NCI-H1417 treated with DMSO at 0.1 percent for 48 hours (cell line): ENCODE measurements around the gene CELF3.

Experiments
- DNase-seq: peaks from one replicate; lab custom pipeline; 2025; lab: John Stamatoyannopoulos, UW

CELF3 gene

DNA sequence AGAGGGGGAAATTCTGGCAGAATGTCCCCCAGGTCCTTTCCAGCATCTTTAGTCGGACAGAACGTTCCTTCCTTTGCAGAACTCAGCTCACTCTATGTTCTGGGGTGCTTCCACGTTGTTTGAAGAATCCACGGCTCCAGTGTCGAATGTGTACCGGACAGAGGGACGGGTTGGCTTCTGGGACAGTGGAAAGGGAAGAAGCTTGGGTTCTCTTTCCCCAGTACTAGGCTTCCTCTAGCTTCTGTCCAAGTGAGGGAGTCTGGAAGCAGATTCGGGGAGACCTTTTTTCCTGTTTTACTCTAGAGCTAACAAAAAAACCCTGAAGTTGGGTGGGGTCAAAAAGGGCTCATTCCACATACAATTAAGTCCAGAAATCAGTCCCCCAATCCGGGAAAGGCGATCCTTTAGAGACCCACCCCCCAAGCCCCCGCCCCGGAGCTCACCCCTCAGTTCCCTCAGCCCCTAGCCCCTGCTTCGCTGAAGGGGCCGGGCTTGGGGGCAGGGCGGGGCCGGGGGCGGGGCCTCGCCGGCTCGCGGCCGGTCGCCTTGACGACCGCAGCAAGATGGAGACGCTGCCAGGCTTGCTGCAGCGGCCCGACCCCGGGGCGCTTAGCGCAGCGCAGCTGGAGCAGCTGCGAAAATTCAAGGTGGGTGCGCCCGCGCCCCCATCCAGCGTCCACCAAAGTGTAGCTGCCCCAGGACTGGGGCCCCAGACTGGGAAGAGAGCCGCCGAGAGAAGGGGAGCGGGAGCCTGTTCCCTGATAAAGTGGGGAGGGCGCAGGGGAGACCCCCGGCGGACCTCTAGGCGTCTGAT, 4.6 kb upstream of the CELF3 start, which contains the start of gene RIIAD1:
Gene RIIAD1, plus strand, starts transcription at position 549 of the 814 bp plus-strand sequence. Its CDS starts 15 bp downstream, at position 564.
- DNase-seq: no peak

DNA sequence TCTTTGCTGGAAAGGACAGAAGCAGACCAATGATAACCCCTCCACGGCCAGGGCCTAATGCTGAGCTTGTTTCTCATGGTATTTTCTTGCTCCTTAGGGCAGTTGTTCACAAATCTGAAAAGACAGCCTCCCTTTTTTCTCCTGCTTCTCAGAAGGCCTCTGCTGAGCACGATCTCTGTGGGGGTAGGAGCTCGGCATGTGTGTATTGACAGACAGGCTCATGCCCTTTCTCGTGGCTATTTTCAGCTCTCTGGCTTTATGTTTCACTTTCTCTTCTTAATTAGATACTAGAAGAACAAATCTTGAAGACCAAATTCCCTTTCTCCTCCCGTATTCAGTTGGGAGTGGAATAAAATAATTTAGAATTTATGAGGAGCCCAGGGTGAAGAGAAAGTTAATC, 4.0 kb upstream of the CELF3 start:
- no peak for DNase-seq

DNA sequence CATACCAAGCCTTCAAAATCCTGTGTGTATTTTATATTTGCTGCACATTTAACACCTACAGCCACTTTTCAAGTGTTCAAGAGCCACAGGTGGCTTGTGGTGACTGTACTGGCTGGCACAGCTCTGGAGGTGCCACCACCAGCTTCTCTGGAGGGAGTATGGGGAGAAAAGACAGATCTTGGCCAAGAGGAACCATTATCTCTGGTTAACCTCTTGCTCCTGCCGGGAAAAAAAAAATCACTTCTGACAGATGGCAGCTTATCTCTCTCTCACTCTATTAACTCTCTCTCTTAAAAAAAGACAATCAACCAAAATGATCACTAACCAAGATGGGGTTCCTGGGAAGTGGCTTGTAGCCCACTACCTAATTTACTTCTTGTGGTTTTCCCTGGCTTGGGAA, 3.5 kb upstream of the CELF3 start:
- no peak for DNase-seq

DNA sequence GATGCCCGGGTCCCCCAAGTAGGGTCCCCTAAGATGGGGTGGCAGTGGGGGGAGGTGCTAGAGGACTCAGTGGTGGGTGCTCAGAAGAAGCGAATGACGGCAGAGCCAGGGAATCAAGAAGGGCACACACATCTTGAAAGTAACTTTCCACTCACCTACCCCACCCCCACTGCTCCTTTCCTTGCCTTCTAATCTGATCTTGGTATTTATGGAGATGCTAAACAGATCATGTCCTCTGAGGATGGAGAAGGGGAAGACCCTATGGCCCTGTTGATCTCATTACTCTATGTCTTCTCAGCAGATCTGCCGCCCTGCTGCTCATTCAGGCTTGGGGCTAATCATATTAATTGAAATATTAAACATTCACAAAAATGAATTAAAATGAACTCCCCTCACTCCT, 2.1 kb upstream of the CELF3 start:
- no peak for DNase-seq

DNA sequence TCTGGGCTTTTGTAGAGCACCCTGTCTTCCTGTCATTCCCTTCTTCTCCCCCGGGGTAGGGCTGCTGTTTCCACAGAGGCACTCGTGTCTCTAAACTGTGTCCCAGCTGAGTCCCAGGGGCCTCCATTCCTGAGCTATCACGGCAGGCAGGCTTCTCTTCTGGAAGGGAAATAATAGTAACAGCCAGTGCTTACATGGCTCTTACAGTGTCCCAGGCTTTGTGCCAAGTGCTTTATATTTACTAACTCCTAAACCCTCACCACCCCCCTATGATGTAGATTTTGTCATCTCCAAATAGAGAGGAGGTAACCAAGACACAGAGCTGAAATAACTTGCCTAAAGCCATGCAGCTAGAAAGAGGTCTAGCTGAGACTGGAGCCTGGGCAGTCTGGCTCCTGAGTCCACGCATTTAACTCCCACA, 1.4 kb upstream of the CELF3 start:
- DNase-seq: no peak

DNA sequence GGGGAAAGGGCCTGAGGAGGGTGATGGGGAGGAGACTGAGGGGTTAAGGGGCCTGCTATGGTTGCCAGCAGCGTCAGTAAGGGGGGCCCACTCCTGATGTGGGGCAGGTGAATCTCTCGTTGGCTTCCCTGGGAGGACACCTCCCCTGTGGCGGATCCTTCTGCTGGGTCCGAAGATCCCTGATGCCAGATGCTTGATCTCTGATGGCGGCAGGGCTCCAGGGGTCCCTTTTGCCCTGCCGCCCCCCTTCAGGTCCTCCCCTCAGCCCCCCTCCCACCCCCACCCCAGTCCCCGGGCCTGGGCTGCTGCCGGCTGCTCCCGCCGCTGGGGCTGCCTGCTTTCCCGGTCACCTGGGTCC, 219 bp downstream of the CELF3 start:
- no peak for DNase-seq

DNA sequence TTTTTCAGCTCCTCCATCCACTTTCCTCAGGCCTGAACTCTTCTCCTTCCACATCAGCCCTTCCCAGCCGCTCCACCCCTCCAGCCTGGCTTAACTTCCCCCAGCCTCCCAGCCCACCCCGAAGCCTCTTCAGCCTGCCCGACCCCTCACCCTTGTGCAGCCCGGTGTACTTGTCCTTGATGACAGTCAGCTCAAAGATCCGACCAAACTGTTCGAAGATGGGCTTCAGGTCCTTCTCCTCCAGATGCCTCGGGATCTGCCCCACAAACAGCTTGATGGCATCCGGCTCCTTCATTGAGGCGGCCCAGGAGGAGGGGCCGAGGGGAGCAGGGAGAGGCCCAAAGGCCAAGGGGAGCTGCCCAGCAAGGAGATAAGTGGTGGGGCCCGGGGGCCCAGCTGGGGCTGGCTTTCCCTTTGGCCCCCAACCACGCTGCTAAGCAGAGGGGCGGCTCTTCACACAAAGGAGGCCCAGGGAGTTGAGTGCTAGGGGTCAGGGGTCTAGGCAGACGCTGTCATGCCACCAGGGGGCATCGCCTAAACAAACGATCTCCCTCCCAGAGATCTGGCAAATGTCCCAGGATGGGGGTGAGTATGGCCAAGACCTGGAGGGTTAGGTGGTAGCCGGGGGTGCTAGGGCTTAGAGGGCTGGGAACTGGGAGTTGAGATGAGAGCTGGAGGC, 738 bp downstream of the CELF3 start:
- peak; percentile 2 for DNase-seq

DNA sequence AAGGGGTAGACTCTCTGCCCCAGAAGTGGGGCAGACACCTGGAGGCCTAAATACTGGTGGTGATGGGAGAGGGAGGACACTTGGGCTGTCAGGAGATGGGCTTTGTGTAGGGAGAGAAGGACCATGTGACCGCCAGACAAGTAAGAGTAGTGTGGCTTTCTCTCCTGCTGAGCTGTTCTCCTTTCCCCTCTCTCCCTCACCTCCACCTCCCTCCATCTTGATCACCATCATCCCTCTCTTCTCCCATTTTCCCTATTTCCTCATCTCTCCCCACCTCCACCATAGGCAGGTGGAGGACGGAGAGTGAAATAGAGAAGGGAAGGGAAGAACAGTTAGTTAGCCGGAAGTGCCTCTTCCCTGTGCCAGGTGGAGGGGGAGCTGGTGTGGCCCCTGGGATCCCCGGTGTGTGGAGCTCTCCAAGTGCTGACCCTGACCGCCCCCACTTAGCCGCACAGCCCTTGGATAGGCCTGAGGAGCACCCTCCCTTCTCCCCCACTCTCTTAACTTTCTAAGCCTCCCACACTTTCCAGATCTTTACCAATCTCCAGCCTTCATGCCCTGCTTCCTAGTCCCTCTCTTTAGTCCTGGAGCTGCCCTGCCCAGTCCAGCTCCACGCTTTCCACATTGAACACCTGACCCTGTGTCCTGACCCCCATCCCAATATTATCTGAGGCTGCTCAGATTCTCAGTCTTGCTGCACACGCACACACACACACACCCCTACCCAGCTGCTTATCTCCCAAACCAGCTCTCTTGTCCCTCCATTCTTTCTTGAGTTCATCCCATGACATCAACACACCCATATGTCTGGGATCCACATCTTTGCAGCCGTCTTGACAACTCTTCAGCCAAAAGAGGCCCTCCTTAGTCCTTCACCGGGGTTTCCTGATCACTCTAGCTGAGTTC, 1.5 kb downstream of the CELF3 start:
- no peak for DNase-seq

DNA sequence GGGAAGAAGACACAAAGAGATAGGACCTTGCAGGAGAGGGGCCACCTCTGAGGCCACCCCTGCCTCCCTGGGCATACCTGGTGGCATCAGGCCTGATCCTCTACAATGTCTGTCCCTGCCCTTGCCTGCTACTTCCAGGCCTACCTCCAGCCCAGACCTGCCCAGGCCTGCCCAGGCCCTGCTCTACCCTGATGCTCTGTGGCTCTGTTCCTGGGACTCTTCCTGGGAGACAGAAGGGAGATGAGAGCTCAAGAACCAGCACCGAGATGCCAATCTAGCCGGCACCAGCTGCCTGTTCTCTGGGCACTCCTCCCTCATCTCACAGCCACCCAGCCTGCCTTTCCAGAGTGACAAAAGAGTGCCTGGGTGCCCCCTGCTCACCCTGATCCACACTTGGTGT, 2.7 kb downstream of the CELF3 start:
- DNase-seq: no peak

DNA sequence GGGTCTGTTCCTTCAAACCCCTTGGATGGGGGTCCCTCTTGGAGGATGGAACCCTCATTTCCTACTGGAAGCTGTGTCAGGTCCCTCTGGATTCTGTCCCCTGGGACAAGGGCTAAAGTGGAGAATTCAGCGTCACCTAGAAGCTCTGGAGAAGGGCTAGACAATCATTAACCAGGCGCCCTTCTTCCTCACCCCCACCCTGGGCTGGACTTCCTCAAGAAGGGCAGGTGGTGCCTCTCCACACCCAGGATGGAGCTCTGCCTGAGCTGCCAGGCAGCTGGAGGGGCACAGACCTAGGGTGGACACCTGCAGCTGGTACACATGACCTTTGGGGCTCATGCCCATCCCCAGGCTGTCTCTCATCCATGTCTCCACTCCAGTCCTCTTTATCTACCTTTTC, 3.6 kb downstream of the CELF3 start:
- no peak for DNase-seq

DNA sequence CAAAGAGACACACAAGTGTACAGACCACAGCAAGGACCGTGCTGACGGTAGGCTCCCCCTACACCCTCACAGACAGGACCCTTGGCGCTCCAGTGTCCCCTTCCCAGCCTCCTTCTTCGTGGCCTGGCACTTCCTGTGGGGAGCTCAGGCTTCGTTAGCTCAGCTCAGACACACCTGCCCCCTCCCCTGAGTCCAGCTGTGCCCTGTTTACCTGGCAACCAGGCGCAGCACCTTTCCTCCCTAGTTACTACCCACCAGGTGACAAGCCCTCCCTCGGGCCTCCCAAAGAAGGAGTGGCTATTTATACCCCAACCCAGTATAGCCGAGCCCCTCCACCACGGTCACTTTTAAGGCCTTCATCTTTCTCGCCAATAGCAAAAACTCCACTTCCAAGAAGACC, 4.7 kb downstream of the CELF3 start:
- DNase-seq: peak; percentile 31

DNA sequence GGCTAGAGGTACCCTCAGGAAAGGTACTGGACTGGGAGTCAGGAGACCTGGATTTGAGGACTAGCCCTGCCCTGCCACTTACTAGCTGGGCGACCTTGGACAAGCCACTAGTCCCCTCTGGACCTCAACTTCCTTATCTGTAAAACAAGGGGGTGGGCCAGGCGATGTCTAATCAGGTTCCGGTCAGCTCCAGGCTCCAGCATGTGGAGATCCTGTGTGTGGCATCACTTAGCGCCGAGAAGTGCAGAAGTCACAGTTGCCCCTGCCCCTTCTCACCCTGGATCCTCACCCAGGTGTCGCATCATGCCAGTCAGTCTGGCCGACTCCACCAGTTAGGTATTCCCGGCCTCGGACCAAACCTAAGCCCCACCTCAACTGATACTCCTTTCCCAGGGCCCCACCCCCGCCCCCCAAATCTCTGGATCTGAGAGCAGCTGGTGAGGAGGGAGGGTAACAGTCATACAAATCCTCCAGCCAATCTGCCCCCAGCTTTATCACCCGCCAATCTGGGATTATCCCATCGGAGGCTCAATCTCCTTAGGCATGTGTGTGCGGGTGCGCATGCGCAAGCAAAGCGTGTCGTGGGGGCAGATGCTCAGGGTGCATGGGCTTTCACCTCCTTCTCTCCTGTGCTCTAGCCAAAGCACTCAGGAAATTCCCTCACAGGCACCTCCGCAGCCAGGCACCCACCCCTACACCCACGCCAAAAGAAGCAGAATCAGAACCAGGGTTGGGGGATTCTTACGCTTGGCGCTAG, 5.4 kb downstream of the CELF3 start:
- no peak for DNase-seq

DNA sequence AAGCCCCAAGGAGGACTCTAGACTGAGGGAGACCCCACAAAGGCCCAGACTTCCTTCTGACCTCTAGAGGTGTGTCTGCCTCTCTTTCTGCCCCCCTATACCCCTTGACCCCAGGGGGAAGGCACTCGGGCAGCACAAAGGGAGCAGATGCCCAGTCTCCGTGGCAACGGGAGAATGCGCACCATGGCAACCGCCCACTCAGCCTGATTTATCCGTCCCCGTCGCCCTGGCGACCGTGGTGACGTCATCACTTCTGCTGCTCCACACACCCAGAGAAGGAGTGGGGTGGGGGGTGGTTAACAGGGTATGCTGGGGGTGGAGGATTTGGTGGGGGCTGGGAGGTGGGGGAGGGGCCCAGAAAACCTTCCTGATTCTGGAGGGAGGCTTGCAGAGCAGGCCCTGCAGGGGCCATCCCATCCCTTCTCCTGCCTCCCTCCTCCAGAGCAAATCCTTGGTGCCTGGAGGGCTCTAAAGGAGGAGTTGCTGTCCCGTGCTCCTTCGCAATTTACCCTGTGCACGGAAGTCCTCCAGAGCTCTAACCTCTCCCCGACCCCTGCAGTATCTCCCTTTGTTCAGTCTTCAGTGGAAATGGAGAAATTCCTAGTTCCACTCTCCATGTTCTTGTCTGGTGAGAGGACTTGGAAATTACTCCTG, 6.3 kb downstream of the CELF3 start:
- DNase-seq: peak; percentile 56

DNA sequence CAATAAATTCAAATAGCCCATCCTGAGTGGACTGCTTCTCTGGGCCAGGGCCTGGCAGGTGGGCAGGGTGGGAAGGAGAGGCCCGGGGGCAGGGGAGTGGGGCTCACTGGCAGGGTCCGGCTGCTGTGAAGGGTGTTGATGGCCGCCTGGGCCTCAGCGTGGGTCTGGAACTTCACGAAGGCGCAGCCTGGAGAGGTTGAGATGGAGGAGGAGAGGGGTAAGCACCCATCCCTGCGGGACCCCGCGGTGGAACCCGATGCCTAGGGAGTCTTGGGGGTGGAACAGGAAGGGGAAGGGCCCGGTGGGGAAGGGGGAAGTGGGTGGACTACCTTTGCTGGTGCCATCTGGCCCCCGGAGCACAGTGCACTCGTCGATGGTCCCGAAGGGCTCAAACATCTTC, 7.7 kb downstream of the CELF3 start:
- no peak for DNase-seq

DNA sequence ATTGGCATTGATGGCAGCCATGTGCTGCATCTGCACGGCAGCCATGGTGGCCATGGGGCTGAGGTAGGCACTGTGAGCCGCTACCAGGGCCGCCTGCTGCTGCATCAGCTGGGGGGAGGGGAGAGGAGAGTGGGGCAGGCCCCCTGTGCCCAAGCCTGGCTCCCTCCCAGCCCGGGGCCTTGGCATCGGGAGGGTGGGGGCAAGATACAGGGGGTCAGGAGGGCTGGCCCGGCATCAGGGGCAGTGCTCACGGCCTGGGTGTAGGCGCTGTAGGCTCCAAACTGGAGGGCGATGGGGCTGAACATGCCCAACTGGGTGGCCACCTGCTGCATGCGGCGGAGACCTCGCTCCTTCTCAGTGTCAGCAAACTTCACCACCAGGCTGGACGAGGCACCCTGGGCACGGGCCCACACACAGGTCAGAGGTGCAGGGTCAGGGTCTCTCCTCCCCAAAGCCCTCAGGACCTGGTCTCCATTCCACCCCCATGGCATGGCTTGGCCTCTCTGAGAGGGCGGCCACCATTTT, 9.0 kb downstream of the CELF3 start:
- no peak for DNase-seq

DNA sequence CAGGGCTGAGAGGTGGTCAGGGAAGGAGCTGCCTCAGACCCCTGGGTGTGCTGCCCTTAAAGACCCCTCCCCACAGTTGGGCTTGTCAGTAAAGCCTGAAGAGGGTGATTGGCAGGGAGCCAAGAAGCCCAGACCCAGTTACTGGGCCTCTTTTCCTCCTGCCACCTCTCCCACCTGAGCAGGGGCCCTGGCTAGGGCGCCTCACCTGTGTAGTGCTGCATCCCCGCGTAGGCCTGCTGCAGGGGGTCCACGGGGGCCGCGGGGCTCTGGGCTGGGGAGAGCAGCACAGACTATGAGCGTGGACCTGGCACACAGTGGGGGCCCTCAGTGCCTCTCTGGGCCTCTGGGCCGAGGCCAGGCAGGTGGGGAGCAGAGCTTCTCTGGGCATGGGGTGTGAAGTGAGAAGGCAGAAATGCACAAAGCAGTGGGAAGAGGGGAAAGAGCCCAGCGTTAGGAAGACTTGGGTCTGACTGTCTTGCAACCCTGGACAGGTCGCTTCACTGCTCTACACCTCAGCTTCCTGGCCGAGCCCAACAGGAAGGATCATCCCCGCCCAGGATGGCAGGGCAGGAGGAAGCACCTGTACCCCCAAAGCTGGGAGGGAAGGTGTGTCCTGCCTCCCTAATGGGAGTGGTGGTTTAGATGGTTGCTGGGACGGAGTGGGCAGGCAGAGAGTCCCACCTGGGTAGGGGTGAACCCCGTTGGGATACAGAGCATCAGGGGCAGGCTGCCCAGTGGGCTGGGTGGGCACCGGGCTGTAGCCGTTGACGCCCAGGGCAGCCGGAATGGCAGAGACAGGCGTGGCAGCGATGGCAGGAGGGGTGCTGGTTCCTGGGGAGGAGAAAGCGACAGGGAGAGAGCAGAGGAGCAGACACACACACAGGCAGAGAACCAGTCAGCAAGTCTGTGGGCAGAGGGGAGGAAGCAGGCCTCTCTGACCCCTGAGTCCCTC, 9.9 kb downstream of the CELF3 start:
- no peak for DNase-seq

DNA sequence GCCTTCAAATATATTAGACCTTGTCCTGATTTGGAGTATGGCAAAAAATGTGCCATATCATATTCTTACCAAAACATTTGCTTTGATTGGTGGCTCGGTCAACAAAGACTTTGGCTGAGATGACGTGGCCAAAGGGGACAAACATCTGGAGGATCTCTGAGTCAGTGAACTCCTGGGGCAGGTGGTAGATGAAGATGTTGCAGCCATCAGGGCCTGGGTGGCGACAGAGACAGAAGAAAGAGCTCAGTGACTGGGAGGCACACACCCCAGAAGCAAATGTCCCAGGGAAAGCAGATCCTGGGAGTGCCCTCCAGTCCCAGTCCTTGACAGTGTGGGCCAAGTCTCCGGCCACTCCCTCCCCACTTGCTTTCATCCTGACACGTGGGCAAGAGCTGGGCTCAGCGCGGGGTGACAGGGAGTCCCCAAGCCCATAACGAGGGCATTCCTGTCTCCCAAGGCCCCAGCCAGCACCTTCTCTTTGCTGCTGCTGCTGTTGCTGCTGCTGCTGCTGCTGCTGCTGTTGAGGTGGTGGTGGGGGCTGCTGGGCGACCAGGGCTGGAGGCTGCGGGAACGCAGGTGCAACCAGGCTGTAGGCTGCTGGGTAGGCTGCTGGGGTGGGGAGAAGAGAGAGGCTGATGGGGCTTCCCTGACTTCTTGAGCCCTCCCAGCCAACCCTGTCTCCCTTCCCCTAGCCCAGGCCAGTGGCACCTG, 10.7 kb downstream of the CELF3 start:
- no peak for DNase-seq

DNA sequence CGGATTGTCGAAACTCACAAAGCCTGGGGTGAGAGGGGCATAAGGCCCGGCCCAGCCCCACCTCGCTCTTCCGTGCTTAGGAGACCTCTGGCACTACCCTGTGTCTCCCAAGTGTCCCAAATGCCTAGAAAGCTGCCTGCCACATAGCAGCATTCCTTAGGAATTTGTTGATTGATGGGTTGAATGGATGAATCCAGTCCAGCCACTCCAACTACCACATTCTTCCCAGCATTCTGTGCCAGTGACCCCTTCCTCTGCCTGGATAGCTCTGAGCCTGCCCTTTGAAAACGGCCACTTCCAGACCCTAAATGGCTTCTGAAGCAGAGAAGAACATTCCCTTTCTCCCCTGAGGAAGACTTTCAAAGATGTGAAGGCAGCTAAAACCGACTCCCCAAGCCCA, 11.5 kb downstream of the CELF3 start:
- no peak for DNase-seq

DNA sequence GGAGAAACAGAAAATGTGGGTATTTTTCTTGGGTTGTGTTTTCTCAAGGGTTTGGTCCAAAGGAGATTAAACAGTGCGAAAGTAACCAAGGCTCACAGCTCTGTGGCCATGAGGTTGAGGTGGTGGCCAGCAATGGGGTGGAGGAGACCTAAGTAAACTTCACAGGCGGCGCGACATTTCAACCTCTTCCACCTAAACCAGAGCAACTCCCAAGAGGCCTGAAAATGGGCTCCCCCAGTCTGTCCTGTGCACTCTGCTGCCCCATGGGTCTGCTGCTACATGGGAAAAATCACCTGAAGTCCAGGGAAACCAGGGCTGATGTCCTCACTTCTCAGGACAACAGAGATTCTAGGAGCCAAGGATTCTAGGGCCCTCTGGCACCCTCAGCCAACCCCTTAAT, 12.4 kb downstream of the CELF3 start:
- no peak for DNase-seq
